Endothelial cell of umbilical vein (primary cell): ENCODE data around the gene HDAC10.

ENCODE experiments used
- EZH2 ChIP-seq: IDR thresholded peaks from 2 replicates; pipeline ENCODE4 v1.6.1; 2012; ENCODE audit warnings: borderline replicate concordance, low read depth, mild to moderate bottlenecking, moderate library complexity, low read length, inconsistent platforms; ENCODE audit not compliant: severe bottlenecking
- FOS ChIP-seq: IDR thresholded peaks from 2 replicates; pipeline ENCODE4 v1.6.1; 2011; ENCODE audit warnings: mild to moderate bottlenecking, low read length, moderate library complexity, borderline replicate concordance; ENCODE audit not compliant: insufficient read depth
- JUN ChIP-seq: IDR thresholded peaks from 2 replicates; pipeline ENCODE4 v1.6.1; 2011; ENCODE audit warnings: borderline replicate concordance, low read depth; ENCODE audit not compliant: insufficient read length, insufficient read depth
- POLR2A ChIP-seq: IDR thresholded peaks from 2 replicates; pipeline ENCODE4 v1.6.1; 2012; ENCODE audit warnings: low read depth, mild to moderate bottlenecking, control low read depth, low read length
- TF ChIP-seq, protein P1 (sequence below), 2 donors: IDR thresholded peaks; 1 replicate in 1 of 2; 2 replicates in 1 of 2; pipeline ENCODE4 v1.5.1; 2011; ENCODE audit warnings: low read length in 2 of 2, mild to moderate bottlenecking in 2 of 2, moderate library complexity in 2 of 2, control low read depth in 1 of 2, inconsistent platforms in 1 of 2, low read depth in 1 of 2; ENCODE audit not compliant: insufficient read depth in 1 of 2; ENCODE audit errors: extremely low read depth in 1 of 2
- TF ChIP-seq, protein P2 (sequence below): IDR thresholded peaks from 2 replicates; pipeline ENCODE4 v1.6.1; 2011; ENCODE audit not compliant: insufficient read depth, insufficient read length

DNA sequence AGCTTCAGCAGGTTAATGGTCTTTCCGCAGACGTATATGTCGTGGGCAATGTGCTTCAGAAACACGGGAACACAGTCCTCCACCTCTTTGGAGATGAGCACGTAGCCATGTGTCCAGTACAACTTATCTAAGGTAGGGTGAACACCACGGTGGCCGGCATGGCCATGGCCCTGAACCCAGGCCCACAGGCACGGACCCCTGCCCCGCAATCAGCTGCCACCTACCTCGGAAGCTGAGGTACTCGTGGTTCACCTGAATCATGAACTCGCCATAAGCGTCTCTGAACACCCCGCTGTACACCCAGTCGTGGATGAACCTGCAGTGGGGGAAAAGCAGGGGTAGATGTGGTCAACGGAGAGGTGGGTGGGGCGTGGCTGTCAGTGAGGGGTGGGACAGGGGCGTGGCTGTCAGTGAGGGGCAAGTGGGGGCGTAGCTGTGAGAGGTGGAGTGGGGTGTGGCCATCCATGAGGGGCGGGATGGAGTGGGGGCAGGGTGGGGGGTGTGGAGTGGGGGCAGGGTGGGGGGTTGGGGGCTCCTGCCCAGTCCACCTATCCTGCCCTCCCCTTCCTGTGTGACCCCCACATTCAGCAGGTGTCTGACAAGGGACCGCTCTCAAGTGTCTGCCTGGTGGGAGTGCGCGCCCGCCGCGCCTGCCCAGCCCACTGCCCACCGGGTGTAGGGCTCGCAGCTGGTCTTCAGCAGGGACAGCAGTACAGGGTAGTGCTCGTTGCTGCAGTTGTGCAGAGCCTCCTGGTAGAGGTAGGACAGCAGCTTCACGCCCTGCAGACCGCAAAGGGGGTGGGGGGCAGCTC, 24.8 kb downstream of the HDAC10 start:
- TF ChIP-seq, protein P1, sequence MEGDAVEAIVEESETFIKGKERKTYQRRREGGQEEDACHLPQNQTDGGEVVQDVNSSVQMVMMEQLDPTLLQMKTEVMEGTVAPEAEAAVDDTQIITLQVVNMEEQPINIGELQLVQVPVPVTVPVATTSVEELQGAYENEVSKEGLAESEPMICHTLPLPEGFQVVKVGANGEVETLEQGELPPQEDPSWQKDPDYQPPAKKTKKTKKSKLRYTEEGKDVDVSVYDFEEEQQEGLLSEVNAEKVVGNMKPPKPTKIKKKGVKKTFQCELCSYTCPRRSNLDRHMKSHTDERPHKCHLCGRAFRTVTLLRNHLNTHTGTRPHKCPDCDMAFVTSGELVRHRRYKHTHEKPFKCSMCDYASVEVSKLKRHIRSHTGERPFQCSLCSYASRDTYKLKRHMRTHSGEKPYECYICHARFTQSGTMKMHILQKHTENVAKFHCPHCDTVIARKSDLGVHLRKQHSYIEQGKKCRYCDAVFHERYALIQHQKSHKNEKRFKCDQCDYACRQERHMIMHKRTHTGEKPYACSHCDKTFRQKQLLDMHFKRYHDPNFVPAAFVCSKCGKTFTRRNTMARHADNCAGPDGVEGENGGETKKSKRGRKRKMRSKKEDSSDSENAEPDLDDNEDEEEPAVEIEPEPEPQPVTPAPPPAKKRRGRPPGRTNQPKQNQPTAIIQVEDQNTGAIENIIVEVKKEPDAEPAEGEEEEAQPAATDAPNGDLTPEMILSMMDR (IDR thresholded peaks at IDR 0.05; ENCODE audit: extremely low read depth in 1 of 2, insufficient read depth in 1 of 2, low read depth in 1 of 2, low read length in 2 of 2): no peak
- TF ChIP-seq POLR2A (no peak), FOS (no peak), EZH2 (no peak), JUN (no peak)
- TF ChIP-seq, protein P2, sequence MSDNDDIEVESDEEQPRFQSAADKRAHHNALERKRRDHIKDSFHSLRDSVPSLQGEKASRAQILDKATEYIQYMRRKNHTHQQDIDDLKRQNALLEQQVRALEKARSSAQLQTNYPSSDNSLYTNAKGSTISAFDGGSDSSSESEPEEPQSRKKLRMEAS: no peak
